GM12873 (cell line): ENCODE results near the gene JAM2.

Experiments used
- CTCF ChIP-seq: IDR thresholded peaks from 2 replicates; pipeline ENCODE4 v1.5.1; 2012; ENCODE audit warnings: low read depth, mild to moderate bottlenecking, moderate library complexity, low read length, control low read depth; ENCODE audit not compliant: insufficient read depth; ENCODE audit errors: missing control alignments

JAM2 gene

GRCh38 chr21:25619198-25619597 lies 19.9 kb upstream of the JAM2 start:
- no peak for TF ChIP-seq CTCF

GRCh38 chr21:25624511-25624910 lies 14.5 kb upstream of the JAM2 start:
- no peak for TF ChIP-seq CTCF

GRCh38 chr21:25625036-25625435 lies 14.0 kb upstream of the JAM2 start:
- TF ChIP-seq CTCF = no peak

- TF ChIP-seq CTCF = no peak
Measured at GRCh38 chr21:25626757-25627156, 12.3 kb upstream of the JAM2 start.

- TF ChIP-seq CTCF = no peak
Measured at GRCh38 chr21:25632296-25632695, 6.8 kb upstream of the JAM2 start.

- TF ChIP-seq CTCF = no peak
Measured at GRCh38 chr21:25635310-25635709, 3.7 kb upstream of the JAM2 start.

- TF ChIP-seq CTCF = no peak
Measured at GRCh38 chr21:25636727-25637126, 2.3 kb upstream of the JAM2 start.

- TF ChIP-seq CTCF = no peak
Measured at GRCh38 chr21:25637851-25638659, 1.0 kb upstream of the JAM2 start.
